Adrenal gland (tissue), 12 donors: Measurements from ENCODE around the gene COQ8B. TPM values are rescaled to one million over a fixed set of nuclear protein-coding genes. Genes with fewer than 3 reads are reported as not detected.
A peak's percentile ranks its signal among the peaks of the same experiment; 100 is the strongest.

ENCODE experiments used
- DNase-seq, 7 donors: peaks; one replicate each; pipeline ENCODE4 v3.0.0-alpha.2; 2019 to 2020
- H3K27ac ChIP-seq, 5 donors: fragments of 200-600 bp; sonication (generic) in 4 of 5; 1 replicate in 3 of 5; 2 replicates in 2 of 5; pipeline versions ENCODE4 v1.5.1 to v1.8.0; 2016 to 2020; ENCODE audit warnings: mild to moderate bottlenecking in 1 of 5
- H3K27me3 ChIP-seq: fragments of 200-600 bp; 2 replicates; pipeline ENCODE4 v1.8.0; 2021
- H3K36me3 ChIP-seq, 2 donors: fragments of 200-600 bp; replicated peaks in 1 of 2; 1 replicate in 1 of 2; 2 replicates in 1 of 2; pipeline versions ENCODE4 v1.5.1 to v1.8.0; 2018 to 2022
- H3K4me1 ChIP-seq, 2 donors: fragments of 200-600 bp; replicated peaks in 1 of 2; 1 replicate in 1 of 2; 2 replicates in 1 of 2; pipeline versions ENCODE4 v1.5.1 to v1.8.0; 2018 to 2021
- H3K4me3 ChIP-seq, 4 donors: fragments of 200-600 bp; sonication (generic) in 3 of 4; one replicate each; pipeline ENCODE4 v1.5.1; 2016 to 2018
- H3K9me3 ChIP-seq, 3 donors: fragments of 200-600 bp; sonication (generic) in 1 of 3; replicated peaks in 1 of 3; 1 replicate in 2 of 3; 2 replicates in 1 of 3; pipeline versions ENCODE4 v1.5.1 to v1.8.0; 2016 to 2021
- CTCF ChIP-seq, 6 experiments: fragments of 450-650 bp in 4 of 6; fragments of 200-600 bp in 2 of 6; sonication (generic) in 1 of 6; IDR thresholded peaks; 1 replicate in 5 of 6; 2 replicates in 1 of 6; pipeline versions ENCODE4 v1.5.1 to v1.8.0; 2016 to 2021; ENCODE audit warnings: antibody characterized with exemption in 6 of 6, mild to moderate bottlenecking in 2 of 6, moderate library complexity in 1 of 6
- POLR2A ChIP-seq, 2 donors: fragments of 450-650 bp; IDR thresholded peaks; one replicate each; pipeline ENCODE4 v1.6.1; 2017; ENCODE audit warnings: antibody characterized with exemption in 2 of 2, mild to moderate bottlenecking in 2 of 2, moderate library complexity in 1 of 2
- WGBS, 4 donors: extraction: QIAGEN DNeasy Blood & Tissue Kit in 2 of 4; methylation state at CpG; one replicate each; pipeline versions ENCODE4 v1.1.5 to v1.1.7; 2013 to 2017; 5-methylcytosine and 5-hydroxymethylcytosine counted together
- intact Hi-C, 2 donors: fragments of 100-400 bp; cut with DNase I; formaldehyde crosslinking; loops; one replicate each; pipeline versions ENCODE4 v1.14.1 to v1.15.0; 2022 to 2023
- polyA plus RNA-seq, 3 donors: library from polyadenylated mRNA; stranded (reverse); fragments of 200-250 nt in 2 of 3; fragments of 350-450 nt in 1 of 3; fragmentation: Illumina TruSeq in 1 of 3; extraction: RNeasy Lipid Tissue Mini Kit (QIAGEN cat#74804) in 1 of 3; gene quantifications; one replicate each; pipeline ENCODE4 v1.2.3, GENCODE V29; 2013 to 2014
- total RNA-seq, 9 donors: library from RNA; depleted of rRNA in 4 of 9; stranded (reverse); fragments of >200 nt in 4 of 9; fragments of 120-200 nt in 1 of 9; fragmentation: NEBNext Ultra II Directional in 1 of 9; extraction: Animal tissue kit (Norgen Biotek cat#: 25700) in 1 of 9; gene quantifications; one replicate each; pipeline versions ENCODE4 v1.1.0 to v1.2.4, GENCODE V29; 2013 to 2023
- donor health status: healthy with polysubstance abuse.
- donor health status: Bipolar disorder and iron deficiency.
- donor health status: DM: yes; HTN: yes; CAD: no.
- donor health status: DM: no; HTN: no; CAD: no.
- donor health status: DM: no; HTN: no; CAD: no.
- donor health status: DM: yes; HTN: yes; CAD: no.

The COQ8B gene
- total and polyA plus RNA-seq, 12 donors: 13.7 to 80.4 (median 48.9) TPM

GRCh38 chr19:40707615-40708014 is 9.1 kb downstream of the COQ8B start:
- no peaks in the 10 kb centered on the region for H3K4me1 ChIP-seq
- no peak for DNase-seq
- intact Hi-C loops: no loop called here
- no peak for TF ChIP-seq CTCF (IDR thresholded peaks at IDR 0.05)
- TF ChIP-seq POLR2A (IDR thresholded peaks at IDR 0.05): no peak
- 91 to 98% (median 96%) methylated on average over 7 of the region's 7 CpGs for WGBS, 4 donors
- H3K36me3 ChIP-seq: peaks cover 0 to 74% of the 10 kb centered on the region in 2 donors
- no peak overlapping the region for H3K27ac ChIP-seq
- H3K4me3 ChIP-seq: no peak overlapping the region
- H3K27me3 ChIP-seq: no peaks in the 10 kb centered on the region
- no peaks in the 10 kb centered on the region for H3K9me3 ChIP-seq

- WGBS, 4 donors: 86 to 93% (median 89%) methylated on average over 7 of the region's 7 CpGs
- H3K9me3 ChIP-seq: no peaks in the 10 kb centered on the region
- no peak overlapping the region for H3K27ac ChIP-seq
- no peak overlapping the region for H3K4me3 ChIP-seq
- no peaks in the 10 kb centered on the region for H3K27me3 ChIP-seq
- intact Hi-C loops: no loop called here
- TF ChIP-seq POLR2A (IDR thresholded peaks at IDR 0.05) (no peak), CTCF (IDR thresholded peaks at IDR 0.05) (no peak)
- H3K36me3 ChIP-seq: peaks cover 0 to 90% of the 10 kb centered on the region in 2 donors
- H3K4me1 ChIP-seq: no peaks in the 10 kb centered on the region
- no peak for DNase-seq
These were observed 10.6 kb downstream of the COQ8B start for GRCh38 chr19:40705950-40706619.

GRCh38 chr19:40705362-40705651 is 11.4 kb downstream of the COQ8B start:
- intact Hi-C loops: no loop called here
- no peaks in the 10 kb centered on the region for H3K9me3 ChIP-seq
- H3K4me1 ChIP-seq: no peaks in the 10 kb centered on the region
- no peak overlapping the region for H3K4me3 ChIP-seq
- WGBS, 4 donors: 78 to 95% (median 89%) methylated on average over 6 to 9 of the region's 9 CpGs
- no peak overlapping the region for H3K27ac ChIP-seq
- no peak for DNase-seq
- H3K36me3 ChIP-seq: peaks cover 0 to 84% of the 10 kb centered on the region in 2 donors
- H3K27me3 ChIP-seq: no peaks in the 10 kb centered on the region
- TF ChIP-seq POLR2A (IDR thresholded peaks at IDR 0.05) (no peak), CTCF (IDR thresholded peaks at IDR 0.05) (no peak)

- TF ChIP-seq POLR2A (IDR thresholded peaks at IDR 0.05): no peak
- no peak for TF ChIP-seq CTCF (IDR thresholded peaks at IDR 0.05)
- no peak overlapping the region for H3K4me3 ChIP-seq
- intact Hi-C loops: no loop called here
- no peak for DNase-seq
- H3K27ac ChIP-seq: peak overlapping the region in 1 of 5 donors; percentile 22
- no peaks in the 10 kb centered on the region for H3K9me3 ChIP-seq
- peaks cover 0 to 80% of the 10 kb centered on the region in 2 donors for H3K36me3 ChIP-seq
- WGBS, 4 donors: 90 to 93% (median 91%) methylated on average over 16 to 18 of the region's 18 CpGs
- H3K27me3 ChIP-seq: no peaks in the 10 kb centered on the region
- H3K4me1 ChIP-seq: no peaks in the 10 kb centered on the region
These were observed 12.0 kb downstream of the COQ8B start for GRCh38 chr19:40704491-40705361.
